GM10248 (cell line): Measurements from ENCODE around the gene CDC6.

Source experiments
- CTCF ChIA-PET: fragments of 300-600 bp; sonication (Branson Sonifier 250); formaldehyde crosslinking; extraction: SDS; loops from one replicate; lab custom pipeline; 2021; ENCODE audit warnings: antibody characterized with exemption; lab: Yijun Ruan, JAX
- POLR2A ChIA-PET: fragments of 350-650 bp; sonication (Branson Sonifier 250); formaldehyde crosslinking; extraction: SDS; loops from one replicate; lab custom pipeline; 2020; ENCODE audit warnings: antibody characterized with exemption; lab: Yijun Ruan, JAX
- DNase-seq: peaks from one replicate; pipeline ENCODE4 v3.0.0; 2012; ENCODE audit errors: extremely low spot score
- CTCF ChIP-seq: IDR thresholded peaks from 2 replicates; pipeline ENCODE4 v1.5.1; 2012; ENCODE audit warnings: mild to moderate bottlenecking, low read depth; ENCODE audit errors: extremely low read depth, missing control alignments, control extremely low read depth

CDC6 gene

DNA sequence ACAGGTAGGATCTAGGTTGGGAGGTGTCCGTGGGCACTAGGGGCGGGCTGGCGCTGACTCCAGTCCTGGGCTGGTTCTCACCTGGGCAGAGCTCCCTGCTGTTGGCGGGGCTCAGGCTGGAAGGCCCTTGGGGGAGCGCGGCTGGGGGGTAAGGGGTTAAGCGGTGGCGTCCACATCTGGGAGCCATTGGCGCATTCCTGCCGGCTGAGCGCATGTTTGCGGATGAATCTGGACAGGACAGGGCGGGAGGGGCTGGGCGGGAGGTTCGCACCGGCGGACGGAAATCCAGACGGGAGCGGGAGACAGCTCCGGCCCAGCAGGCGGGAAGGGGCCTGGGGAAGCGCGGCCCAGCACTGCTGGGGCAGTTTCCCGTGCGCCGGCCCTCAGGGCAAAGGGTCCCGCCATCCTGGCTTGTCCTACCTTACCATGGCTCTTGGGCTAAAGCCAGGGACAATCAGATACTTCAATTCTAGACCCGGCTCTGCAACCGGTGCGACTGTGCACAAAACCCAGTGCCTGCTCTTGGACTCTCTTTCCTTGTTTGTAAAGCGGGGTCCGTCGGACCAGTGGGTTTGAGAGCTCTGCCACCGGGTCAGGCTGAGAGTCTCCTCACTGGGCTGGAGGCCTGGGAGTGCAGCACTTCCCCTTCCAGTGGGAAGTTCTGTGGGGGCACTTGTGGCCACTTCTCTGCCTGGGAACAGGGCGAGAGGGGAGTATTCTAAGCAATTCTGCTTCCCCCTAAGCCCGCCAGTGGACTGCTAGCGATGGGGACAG lies 29.1 kb downstream of the CDC6 start:
- DNase-seq: no peak
- POLR2A ChIA-PET: interaction anchor here (0.8 kb wide), 1 partner anchor 1373 kb away, joined by 4 read pairs; no protein-coding TSS in a partner anchor
- CTCF ChIA-PET: interaction anchor here (0.9 to 30.0 kb wide), 14 partner anchors 9 to 216 kb away, joined by 3 to 604 read pairs (median 4); partner anchors contain the start of genes GJD3, RARA and WIPF2
- no peak for TF ChIP-seq CTCF

- DNase-seq: peak; percentile 67
- peak; percentile 50 for TF ChIP-seq CTCF
- ChIA-PET POLR2A (interaction anchor here (0.8 kb wide), 1 partner anchor 1372 kb away, joined by 4 read pairs; no protein-coding TSS in a partner anchor), CTCF (interaction anchor here (0.9 to 30.0 kb wide), 14 partner anchors 8 to 216 kb away, joined by 3 to 604 read pairs (median 4); partner anchors contain the start of genes GJD3, RARA and WIPF2)
These were observed 29.7 kb downstream of the CDC6 start for GRCh38 chr17:40317345-40317873.

DNA sequence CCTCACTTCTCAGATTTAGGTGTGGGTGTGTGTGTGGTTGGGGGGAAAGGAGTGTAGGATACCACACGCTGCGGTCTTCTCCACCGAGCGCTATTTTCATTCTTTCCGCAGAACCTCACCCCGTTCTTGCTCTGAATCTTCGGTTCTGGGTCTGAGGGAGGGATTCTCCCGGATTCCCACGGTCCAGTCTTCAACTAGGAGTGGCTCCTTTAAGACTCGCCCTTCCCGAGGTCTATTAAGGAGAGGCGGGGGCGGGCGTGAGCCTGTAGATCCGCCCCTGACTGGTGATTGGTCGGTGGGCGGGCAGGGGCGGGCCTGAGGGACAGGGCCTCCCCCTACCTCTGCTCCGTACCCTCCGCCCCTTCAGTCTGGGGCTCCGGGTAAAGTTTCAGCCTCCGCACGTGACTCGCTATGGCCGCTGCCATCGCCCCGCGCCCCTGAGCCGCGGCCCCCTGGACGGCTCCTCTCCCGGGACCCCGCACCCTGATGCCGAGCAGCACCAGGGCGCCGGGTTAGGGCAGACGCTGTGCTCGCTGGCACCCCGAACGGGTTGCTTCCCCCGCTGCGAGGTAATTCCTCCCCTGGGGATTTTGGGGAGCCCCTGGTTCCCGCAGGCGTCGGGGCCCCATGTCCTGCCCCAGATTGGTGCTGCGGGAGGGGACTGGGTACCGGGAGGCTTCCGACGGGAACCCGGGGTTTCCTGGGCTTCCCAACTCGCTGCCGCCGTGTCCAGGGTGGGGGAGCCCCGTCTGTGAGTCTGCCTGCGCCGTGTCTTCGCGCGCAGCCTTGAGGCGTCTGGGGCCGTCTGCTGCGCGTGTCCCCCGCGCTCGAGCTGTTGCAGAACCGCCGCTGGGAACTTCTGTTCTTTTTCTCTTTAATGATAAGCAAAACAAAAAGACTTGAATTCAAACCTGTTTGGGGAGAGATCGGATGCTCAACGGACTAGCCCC lies 30.5 kb downstream of the CDC6 start:
- DNase-seq: peak; percentile 98
- CTCF ChIA-PET: interaction anchor here (0.9 to 30.0 kb wide), 15 partner anchors 8 to 215 kb away, joined by 3 to 604 read pairs (median 4); partner anchors contain the start of genes GJD3, RARA and WIPF2
- POLR2A ChIA-PET: interaction anchor here (0.8 kb wide), 1 partner anchor 1371 kb away, joined by 4 read pairs; no protein-coding TSS in a partner anchor
- no peak for TF ChIP-seq CTCF

DNA sequence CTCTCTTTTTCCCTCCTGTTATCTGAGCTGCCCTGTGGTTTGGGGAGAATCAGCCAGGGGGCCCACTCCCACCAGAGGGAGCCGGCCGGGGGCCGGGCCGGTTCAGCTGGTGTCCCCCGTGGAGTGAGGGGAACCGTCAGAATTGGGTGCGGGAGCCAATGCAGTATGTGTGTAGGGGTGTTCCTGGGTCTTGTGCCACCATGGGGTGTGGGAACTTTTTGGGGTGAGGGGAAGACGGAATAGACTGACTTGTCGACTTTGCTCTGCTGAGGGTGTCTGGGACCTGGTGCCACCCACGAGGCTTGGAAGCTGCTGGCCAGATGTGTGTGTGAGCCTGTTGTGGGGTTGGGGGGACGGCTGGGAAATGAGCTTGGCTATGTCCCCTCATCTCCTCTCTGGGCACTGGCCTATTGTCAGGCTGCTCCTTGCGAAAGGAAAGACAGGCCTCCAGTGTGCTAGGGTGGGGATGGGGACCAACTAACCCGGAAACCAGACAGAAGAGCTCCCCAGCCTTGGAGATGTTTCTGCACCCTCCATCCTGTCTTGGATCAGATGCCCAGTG lies 31.2 kb downstream of the CDC6 start:
- POLR2A ChIA-PET: no interaction called here
- no peak for DNase-seq
- TF ChIP-seq CTCF: no peak
- CTCF ChIA-PET: interaction anchor here (0.9 to 30.0 kb wide), 5 partner anchors 15 to 214 kb away, joined by 3 to 604 read pairs (median 5); partner anchors contain the start of genes GJD3 and RARA

DNA sequence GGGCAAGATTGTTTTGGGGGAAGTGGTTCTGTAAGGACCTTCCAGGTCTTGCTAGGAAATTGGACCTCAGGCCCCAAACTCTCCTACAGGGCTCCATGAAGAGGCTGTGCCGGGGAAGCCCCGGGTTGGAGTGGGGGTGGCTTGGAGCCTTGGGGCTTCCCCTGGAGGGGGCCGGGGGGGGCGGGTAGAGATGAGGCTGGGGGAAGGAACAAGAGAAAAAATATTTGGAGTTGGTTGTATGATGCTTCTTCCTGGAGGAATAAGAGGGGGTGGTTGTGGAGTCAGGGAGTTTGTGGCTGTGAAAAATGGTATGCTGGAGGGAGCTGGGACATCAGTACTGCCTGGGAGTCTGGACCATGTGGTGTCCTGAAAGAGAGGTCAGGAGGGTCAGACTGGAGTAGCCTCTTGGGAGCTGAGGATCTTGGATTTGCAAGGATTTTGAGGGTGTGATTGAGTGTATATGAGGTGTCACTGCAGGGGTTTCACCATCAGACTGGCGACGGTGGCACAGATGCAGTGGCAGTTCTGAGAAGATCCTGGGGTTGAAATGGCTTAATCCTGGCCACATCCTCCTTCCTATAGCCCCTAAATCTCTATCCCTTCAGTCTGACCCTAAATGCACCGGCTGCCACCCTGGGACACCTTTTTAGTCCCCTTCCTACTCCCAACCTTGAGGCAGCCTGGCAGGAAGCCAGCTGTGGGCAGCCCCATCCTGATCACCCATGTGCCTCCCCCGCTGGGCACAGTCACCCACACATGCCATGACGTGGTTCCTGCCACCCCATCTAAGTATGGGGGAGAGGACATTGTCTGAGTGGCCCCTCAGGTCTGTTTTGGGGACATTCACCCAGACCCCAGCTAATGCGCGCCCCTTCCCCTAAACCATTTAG lies 32.2 kb downstream of the CDC6 start:
- TF ChIP-seq CTCF: no peak
- POLR2A ChIA-PET: interaction anchor here (0.5 to 0.6 kb wide), 2 partner anchors 19 to 83 kb away, joined by 4 to 6 read pairs; no protein-coding TSS in a partner anchor
- no peak for DNase-seq
- CTCF ChIA-PET: interaction anchor here (1.1 to 30.0 kb wide), 5 partner anchors 15 to 213 kb away, joined by 3 to 604 read pairs (median 5); partner anchors contain the start of genes GJD3 and RARA
